GM12864 (cell line): Measurements from ENCODE around the gene DCDC2C.

Source experiments
- DNase-seq: peaks from one replicate; pipeline ENCODE4 v3.0.0-alpha.2; 2011; ENCODE audit warnings: low read depth
- H3K4me3 ChIP-seq: 2 replicates; pipeline ENCODE4 v1.5.1; 2011; ENCODE audit warnings: mild to moderate bottlenecking, low read depth, low read length, control low read depth
- TF ChIP-seq, protein P1 (sequence below): IDR thresholded peaks from 2 replicates; pipeline ENCODE4 v1.5.1; 2011; ENCODE audit warnings: low read depth, mild to moderate bottlenecking, moderate library complexity, low read length, control low read depth, inconsistent platforms; ENCODE audit errors: missing control alignments

Gene DCDC2C

DNA sequence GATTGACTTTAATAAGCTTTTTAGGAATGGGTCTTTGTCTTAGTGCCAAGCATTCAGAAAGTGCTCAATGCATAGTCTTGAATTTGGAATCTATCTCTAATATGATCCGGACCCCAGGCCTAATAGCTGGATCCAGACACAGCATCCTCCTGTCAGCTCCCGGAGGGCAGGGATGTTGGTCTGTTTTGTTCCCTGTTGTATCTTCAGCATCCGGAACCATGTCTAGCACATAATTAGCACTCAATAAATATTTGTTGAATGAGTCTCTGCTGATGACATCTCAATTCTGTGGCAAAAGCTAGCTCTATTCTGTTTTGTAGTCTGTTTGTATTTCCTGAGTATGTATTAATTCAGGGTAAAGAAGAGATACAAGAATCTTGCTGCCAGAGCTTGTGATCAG lies 169.1 kb downstream of the DCDC2C start:
- no peak overlapping the region for H3K4me3 ChIP-seq
- no peak for DNase-seq
- TF ChIP-seq, protein P1, sequence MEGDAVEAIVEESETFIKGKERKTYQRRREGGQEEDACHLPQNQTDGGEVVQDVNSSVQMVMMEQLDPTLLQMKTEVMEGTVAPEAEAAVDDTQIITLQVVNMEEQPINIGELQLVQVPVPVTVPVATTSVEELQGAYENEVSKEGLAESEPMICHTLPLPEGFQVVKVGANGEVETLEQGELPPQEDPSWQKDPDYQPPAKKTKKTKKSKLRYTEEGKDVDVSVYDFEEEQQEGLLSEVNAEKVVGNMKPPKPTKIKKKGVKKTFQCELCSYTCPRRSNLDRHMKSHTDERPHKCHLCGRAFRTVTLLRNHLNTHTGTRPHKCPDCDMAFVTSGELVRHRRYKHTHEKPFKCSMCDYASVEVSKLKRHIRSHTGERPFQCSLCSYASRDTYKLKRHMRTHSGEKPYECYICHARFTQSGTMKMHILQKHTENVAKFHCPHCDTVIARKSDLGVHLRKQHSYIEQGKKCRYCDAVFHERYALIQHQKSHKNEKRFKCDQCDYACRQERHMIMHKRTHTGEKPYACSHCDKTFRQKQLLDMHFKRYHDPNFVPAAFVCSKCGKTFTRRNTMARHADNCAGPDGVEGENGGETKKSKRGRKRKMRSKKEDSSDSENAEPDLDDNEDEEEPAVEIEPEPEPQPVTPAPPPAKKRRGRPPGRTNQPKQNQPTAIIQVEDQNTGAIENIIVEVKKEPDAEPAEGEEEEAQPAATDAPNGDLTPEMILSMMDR: no peak

DNA sequence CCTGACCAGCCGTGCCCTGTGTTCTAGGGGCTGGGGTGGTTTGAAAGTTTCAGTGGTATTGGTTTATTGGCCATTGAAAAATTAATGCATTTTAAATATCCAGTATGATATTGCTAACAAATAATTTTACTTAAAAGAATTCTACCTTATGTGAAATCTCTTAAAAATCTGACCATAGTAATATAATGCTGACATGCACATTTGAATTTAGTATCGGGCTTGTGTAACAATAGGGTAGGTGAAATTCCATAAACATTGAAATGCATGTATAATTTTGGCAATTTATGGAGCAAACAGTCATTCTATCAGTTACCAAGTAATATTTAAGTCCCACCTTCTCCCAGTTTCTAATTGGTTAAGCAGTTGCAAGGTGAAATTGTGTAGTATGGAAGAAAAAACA lies 170.5 kb downstream of the DCDC2C start:
- H3K4me3 ChIP-seq: no peak overlapping the region
- DNase-seq: no peak
- TF ChIP-seq, protein P1: no peak

DNA sequence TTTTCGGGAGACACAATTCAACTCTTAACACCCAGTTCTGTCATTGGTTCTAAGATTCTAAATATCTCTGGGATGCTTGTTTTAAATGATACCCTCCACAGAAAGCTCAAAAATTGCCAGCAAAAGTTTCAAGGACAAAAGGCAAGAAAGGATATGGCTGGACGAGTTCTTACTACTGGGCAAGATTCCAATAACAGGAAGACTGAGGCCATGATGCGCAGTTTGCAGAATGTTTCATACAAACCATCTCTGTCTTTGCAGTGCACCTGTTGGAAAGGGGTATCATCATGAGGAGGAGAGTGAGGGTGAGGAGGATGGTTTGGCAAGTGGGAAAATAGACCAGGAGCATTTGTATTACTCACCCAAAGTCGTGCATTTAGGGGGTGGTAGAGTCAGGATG lies 172.8 kb downstream of the DCDC2C start:
- H3K4me3 ChIP-seq: no peak overlapping the region
- TF ChIP-seq, protein P1: no peak
- DNase-seq: no peak

DNA sequence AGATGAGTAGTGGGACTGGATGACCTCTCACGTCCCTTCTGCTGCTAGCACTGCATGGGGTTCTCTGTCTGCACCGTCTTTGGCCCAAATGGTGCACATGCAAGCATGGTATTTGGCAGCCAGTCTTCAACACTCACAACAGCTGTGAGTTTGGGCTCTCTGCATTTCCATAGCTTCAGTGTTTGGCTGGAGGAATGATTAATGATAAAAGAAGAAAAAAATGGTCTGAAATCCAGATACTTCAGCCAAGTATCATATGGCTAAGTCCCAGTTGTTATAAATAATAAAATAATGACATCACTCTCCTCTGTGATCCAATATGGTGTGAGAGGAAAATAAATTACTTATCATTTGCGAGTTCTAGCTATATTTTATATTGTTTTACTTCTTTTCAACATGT lies 173.3 kb downstream of the DCDC2C start:
- TF ChIP-seq, protein P1: no peak
- H3K4me3 ChIP-seq: no peak overlapping the region
- DNase-seq: no peak

DNA sequence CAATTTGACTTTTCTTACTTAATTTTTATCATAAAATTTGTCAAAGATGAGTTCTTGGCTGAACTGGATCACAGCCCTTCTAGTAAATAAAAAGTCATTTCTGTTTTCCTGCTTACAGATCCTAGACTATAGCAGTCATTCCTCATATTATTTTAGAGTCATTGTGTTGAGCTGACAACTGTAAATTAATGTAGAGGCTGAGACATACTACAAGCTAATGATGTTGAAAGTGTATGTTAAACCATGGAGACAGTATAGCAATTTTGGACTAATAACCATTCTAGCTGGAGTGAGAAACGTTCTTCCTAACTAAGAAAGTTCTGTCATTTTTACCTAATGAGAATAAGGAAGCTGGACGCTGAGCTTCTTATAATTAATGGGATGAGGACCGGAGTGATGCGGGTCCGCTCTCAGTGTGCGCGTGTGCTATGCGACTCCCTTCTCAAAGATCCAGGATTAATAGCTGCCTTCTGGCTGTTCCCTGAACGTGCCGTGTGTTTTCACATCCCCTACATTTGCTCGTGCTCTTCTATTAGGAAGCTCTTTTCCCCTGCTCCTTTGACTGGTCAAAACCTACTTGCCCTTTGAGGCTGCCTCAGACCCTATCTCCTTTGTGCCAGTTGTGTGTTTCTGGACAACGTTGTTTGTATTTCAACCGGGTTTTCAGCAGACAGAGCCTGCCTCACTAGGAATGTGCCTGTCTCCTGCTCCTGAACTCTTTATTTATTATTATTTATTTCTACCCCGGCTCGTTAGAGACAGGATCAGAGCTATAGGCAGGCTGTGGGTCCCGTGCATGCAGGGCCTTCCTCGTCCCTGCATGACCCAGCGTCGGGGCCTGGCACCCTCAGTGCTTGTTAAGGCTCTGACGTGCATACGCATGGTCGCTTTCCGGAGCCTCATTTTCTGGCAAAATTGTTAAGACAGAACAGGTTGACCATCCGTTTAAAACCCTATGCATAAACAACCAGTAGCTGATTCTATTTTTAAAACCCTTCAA lies 182.6 kb downstream of the DCDC2C start:
- H3K4me3 ChIP-seq: no peak overlapping the region
- no peak for DNase-seq
- TF ChIP-seq, protein P1: no peak

DNA sequence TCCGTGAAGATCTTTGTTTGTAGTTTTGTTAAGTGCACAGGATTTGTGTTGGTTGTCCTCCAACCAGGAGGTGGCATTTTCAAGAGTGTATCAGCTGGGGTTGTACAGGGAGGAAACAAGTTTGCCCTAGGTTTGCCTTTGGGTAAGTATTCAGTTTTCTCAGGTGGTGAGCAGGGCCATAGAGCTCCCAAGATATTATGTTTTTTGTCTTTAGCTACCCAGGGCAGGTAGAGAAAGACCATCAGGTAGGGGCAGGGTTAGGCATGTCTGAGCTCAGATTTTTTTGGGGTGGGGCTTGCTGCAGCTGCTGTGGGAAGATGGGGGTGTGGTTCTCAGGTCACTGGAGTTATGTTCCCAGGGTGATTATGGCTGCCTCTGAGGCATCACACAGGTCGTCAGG lies 191.6 kb downstream of the DCDC2C start:
- no peak overlapping the region for H3K4me3 ChIP-seq
- no peak for DNase-seq
- TF ChIP-seq, protein P1: no peak
